Activated CD8-positive, alpha-beta T cell treated with anti-CD3 and anti-CD28 coated beads for 36 hours (primary cell): Measurements from ENCODE around the gene SLC35A1. TPM values are rescaled to one million over a fixed set of nuclear protein-coding genes. Genes with fewer than 3 reads are reported as not detected.

Source experiments
- ATAC-seq: fragments of 200-7000 bp; cut with Tn5 transposase; one replicate; pipeline ENCODE4 v1.10.0; 2021; ENCODE audit warnings: mild to moderate bottlenecking, moderate library complexity
- CTCF ChIA-PET: fragments of 350-600 bp; sonication (Branson Sonifier 250); formaldehyde crosslinking; loops from one replicate; lab custom pipeline; 2021; ENCODE audit warnings: antibody characterized with exemption; lab: Charles Lee
- POLR2A ChIA-PET: fragments of 350-600 bp; sonication (Branson Sonifier 250); formaldehyde crosslinking; loops from one replicate; lab custom pipeline; 2021; ENCODE audit warnings: antibody characterized with exemption; lab: Charles Lee
- DNase-seq: peaks from one replicate; pipeline ENCODE4 v3.0.0-alpha.2; 2020
- H3K27ac Mint-ChIP-seq: one replicate; pipeline ENCODE4 v1.8.0; 2021; ENCODE audit warnings: mild to moderate bottlenecking, mixed read lengths
- H3K27me3 Mint-ChIP-seq: one replicate; pipeline ENCODE4 v1.8.0; 2021; ENCODE audit warnings: mixed read lengths
- H3K36me3 Mint-ChIP-seq: one replicate; pipeline ENCODE4 v1.8.0; 2021; ENCODE audit warnings: low read depth, mixed read lengths
- H3K4me1 Mint-ChIP-seq: one replicate; pipeline ENCODE4 v1.8.0; 2021; ENCODE audit warnings: low read depth, mixed read lengths
- H3K4me3 Mint-ChIP-seq: one replicate; pipeline ENCODE4 v1.8.0; 2021; ENCODE audit warnings: mild to moderate bottlenecking, moderate library complexity, mixed read lengths
- H3K9me3 Mint-ChIP-seq: one replicate; pipeline ENCODE4 v1.8.0; 2021; ENCODE audit warnings: mixed read lengths
- CTCF ChIP-seq: fragments of 200-600 bp; IDR thresholded peaks from one replicate; pipeline ENCODE4 v1.8.0; 2022; ENCODE audit warnings: antibody characterized with exemption, mild to moderate bottlenecking
- intact Hi-C: fragments of 100-400 bp; cut with micrococcal nuclease; formaldehyde crosslinking; loops from one replicate; pipeline ENCODE4 v1.10.0; 2022
- total RNA-seq, 2 experiments: library from RNA; stranded (reverse); gene quantifications; one replicate each; pipeline ENCODE4 v1.2.3, GENCODE V29; 2021

The SLC35A1 gene, protein sequence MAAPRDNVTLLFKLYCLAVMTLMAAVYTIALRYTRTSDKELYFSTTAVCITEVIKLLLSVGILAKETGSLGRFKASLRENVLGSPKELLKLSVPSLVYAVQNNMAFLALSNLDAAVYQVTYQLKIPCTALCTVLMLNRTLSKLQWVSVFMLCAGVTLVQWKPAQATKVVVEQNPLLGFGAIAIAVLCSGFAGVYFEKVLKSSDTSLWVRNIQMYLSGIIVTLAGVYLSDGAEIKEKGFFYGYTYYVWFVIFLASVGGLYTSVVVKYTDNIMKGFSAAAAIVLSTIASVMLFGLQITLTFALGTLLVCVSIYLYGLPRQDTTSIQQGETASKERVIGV
- 1 to 10 TPM; 7.7 to 7.9 TPM for total RNA-seq

DNA sequence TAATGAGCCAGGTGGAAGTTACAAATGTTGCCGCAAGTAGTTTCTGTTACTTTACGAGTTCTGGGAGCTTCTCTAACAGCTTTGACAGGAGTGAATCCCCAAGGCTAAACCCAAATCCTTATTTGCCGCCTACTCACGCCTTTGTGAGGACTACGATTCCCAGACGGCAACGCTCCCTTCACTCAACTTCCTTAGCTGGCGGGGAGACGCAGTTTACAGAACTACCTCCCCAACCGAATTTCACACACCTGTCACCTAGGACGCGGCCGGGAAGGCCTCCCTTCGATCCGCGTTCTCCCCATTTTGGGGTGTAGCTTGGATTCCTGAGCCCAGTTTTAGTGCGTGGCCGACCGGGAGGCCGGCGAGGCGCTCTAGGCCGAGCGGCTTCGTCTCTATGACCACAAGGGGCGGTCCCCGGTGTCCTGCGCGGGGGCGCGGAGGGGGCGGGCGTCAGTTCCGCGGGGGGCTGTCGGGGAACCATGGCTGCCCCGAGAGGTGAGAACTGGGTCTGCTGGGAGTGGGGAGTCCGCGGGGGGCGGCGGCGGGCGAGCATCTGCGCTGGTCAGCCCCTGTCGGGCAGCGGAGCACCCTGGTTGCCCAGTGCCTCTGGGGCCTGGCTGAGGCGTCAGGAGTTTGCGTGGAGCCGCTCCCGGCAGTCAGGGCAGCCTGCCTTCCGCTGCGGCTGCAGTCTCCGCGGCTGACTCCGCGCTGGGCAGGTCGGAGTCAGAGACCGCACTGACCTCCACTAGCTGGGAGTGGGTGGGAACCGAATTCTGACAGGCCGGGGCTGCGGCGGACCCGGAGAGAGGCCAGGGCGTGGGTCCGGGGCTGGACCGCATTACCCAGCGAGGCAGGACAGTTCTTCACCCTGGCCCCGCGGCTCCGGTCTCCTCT, at the start of gene SLC35A1:
SLC35A1 (plus strand) TSS at position 450 of the 894 bp plus-strand sequence; CDS start at position 480, 30 bp downstream.
- TF ChIP-seq CTCF: peak; percentile 11
- ChIA-PET CTCF (interaction anchor here (0.9 to 1.4 kb wide), 2 partner anchors 151 to 394 kb away, joined by 3 read pairs; no protein-coding TSS in a partner anchor), POLR2A (interaction anchor here (0.6 to 2.4 kb wide), 5 partner anchors 24 to 1670 kb away, joined by 3 to 9 read pairs (median 4); partner anchors contain the start of gene AKIRIN2)
- Mint-ChIP-seq H3K4me3 (peak within 1 kb of the TSS; percentile 82), H3K9me3 (no peaks in the 10 kb centered on the region), H3K36me3 (no peaks in the 10 kb centered on the region), H3K27me3 (peaks cover 5% of the 10 kb centered on the region), H3K27ac (peak within 1 kb of the TSS; percentile 95), H3K4me1 (peaks cover 18% of the 10 kb centered on the region)
- intact Hi-C loops: loop anchor here (2.0 to 10.0 kb wide), 3 partner anchors 64 to 318 kb away; partner anchors contain the start of gene ZNF292
- DNase-seq (peak; percentile 86), ATAC-seq (peak; percentile 90)

GRCh38 chr6:87426789-87427188, 46.0 kb upstream of the SLC35A1 start:
- peaks cover 5% of the 10 kb centered on the region for H3K27me3 Mint-ChIP-seq
- POLR2A ChIA-PET: no interaction called here
- intact Hi-C loops: no loop called here
- no peaks in the 10 kb centered on the region for H3K36me3 Mint-ChIP-seq
- no peak overlapping the region for H3K4me3 Mint-ChIP-seq
- CTCF ChIA-PET: interaction anchor here (1.2 kb wide), 1 partner anchor 22 kb away, joined by 3 read pairs; no protein-coding TSS in a partner anchor
- no peaks in the 10 kb centered on the region for H3K4me1 Mint-ChIP-seq
- DNase-seq (no peak), ATAC-seq (no peak)
- H3K27ac Mint-ChIP-seq: no peak overlapping the region
- no peak for TF ChIP-seq CTCF
- no peaks in the 10 kb centered on the region for H3K9me3 Mint-ChIP-seq

GRCh38 chr6:87430499-87430898, 42.3 kb upstream of the SLC35A1 start:
- no peak overlapping the region for H3K27ac Mint-ChIP-seq
- H3K4me1 Mint-ChIP-seq: no peaks in the 10 kb centered on the region
- ChIA-PET CTCF (interaction anchor here (1.0 to 1.3 kb wide), 3 partner anchors 13 to 352 kb away, joined by 3 read pairs; no protein-coding TSS in a partner anchor), POLR2A (no interaction called here)
- no peak for ATAC-seq
- DNase-seq: no peak
- no peaks in the 10 kb centered on the region for H3K9me3 Mint-ChIP-seq
- intact Hi-C loops: no loop called here
- H3K27me3 Mint-ChIP-seq: peaks cover 7% of the 10 kb centered on the region
- H3K36me3 Mint-ChIP-seq: no peaks in the 10 kb centered on the region
- TF ChIP-seq CTCF: no peak
- H3K4me3 Mint-ChIP-seq: no peak overlapping the region

- H3K36me3 Mint-ChIP-seq: no peaks in the 10 kb centered on the region
- no peak for DNase-seq
- intact Hi-C loops: no loop called here
- no peak for ATAC-seq
- H3K4me3 Mint-ChIP-seq: no peak overlapping the region
- no peak for TF ChIP-seq CTCF
- peaks cover 7% of the 10 kb centered on the region for H3K27me3 Mint-ChIP-seq
- POLR2A ChIA-PET: no interaction called here
- CTCF ChIA-PET: no interaction called here
- no peaks in the 10 kb centered on the region for H3K9me3 Mint-ChIP-seq
- H3K27ac Mint-ChIP-seq: no peak overlapping the region
- H3K4me1 Mint-ChIP-seq: no peaks in the 10 kb centered on the region
These were observed 41.5 kb upstream of the SLC35A1 start for GRCh38 chr6:87431263-87431662.
